SKM-1 treated with dmso at 0.1 percent for 144 hours (cell line): ENCODE results near the gene ABCA2.
"Not testable (repeated sequence)": the region's sequence is repeated elsewhere in the genome, so short reads cannot be mapped to it uniquely, and the experiment has no call there.

ENCODE experiments used
- DNase-seq: peaks from one replicate; lab custom pipeline; 2025; ENCODE audit not compliant: unreplicated experiment; lab: John Stamatoyannopoulos, UW

ABCA2 gene

DNA sequence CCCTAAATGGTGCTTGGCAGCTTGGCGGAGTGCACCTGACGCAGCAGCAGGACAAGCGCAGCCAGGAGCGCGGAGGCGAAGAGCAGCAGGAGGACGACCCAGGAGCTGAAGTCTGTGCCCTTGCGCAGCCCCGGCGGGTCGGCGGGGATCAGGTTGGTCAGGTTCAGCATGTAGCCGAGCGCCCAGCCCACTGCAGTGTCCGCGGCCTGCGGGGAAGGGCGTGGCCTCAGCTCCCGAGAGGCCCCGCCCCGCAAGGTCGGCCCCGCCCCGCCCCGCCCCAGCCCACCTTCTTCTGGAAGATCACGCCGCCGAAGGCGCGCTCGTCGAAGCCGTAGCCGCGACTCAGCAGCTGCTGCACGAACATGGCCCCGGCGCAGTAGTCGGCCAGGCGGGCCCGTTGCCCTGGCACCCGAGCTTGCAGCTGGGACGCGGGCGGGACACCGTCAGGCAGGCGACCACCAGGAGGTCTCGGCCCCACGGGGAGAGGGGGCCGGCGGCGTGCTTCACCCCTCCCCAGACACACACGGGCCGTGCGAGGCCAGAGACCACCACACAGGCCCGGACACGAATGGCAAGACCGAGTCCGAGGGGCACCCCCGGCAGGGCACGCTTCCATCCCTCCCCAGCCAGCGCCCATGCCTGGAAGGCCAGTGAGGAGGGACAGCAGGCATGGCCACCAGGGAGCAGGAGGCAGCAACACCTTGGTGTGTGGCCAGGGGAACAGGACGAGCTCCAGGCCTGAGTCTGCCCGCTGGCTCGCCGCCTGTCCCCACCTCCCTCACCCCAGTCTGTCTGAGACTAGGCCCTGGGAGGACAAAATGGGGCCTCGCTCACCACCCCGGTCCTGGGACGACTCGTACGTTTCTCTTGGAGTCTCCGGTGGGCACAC, 20.9 kb upstream of the ABCA2 start:
- no peak for DNase-seq

DNA sequence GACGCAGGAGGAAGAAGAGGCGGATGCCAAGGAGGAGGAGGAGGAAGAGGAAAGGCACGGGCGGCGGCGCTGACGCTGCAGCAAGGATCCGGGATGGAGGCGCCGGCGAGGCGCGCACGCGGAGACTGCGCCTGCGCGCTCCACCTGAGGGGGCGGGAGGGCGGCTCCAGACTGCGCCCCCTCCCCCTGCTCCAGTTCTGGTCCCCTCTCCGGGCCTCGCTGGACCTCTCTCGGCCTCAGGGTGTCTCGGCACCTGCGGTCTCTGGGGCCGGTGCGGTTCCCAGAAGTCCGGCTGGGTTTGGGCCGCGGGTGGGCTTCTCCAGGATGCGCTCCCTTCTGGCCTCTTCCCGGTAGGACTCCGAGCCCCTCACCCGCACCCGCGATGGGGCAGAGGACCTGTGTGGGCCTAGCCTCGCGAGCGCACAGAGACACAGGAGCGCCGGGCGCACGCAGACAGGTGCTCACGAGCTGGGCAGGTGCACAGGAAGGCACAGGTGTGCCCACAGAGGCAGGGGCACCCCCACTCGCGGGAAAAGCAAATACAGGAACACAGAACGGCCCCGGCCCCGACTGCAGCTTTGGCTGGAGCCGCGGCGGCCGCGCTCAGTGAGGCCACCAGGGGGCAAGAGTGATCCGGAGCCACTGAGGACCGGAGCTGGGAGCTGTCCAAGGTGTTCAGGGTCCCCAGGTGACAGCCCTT, 18.2 kb upstream of the ABCA2 start, which contains the start of gene NPDC1:
Gene NPDC1 (minus strand): TSS at position 90 of the 700 bp plus-strand sequence. CDS start 188 bp downstream, outside the sequence.
- DNase-seq = peak; percentile 59

DNA sequence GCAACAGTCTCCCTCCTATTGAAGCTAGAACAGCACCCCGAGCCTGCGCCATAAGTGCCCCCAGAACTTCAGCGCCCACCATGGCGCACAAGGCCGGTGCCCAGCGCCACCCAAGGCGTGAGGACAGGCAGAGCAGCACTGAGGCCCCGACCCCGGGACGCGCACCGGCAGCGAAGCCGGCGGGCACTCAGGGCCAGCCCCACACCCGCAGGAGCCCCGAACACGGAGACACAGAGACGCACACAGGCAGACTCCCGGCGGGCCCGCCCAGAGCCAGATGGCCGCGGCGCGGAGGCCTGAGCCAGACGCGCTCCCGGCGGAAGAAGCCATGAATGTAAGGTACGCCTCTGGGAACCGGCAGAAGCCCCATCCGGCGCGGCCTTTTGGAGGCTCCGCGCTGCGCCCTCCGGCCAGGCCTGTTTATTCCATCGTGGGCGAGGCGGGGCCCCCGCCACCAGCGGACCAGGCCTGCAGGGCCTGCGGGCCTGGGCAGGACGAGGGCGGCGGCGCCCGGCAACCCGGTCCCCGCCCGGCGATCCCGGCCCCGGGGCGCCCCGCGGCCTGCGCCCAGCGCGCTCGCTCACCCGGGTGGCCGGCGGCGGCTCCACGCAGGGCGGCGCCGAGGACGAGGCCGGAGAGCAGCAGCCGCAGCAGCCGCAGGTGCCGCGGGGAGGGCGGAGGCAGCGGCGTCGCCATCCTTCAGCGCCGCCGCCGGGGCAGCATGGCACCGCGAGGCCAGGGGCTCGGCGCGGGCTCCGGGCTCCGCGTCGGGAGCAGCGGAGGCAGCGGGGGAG, 17.5 kb upstream of the ABCA2 start:
- no peak for DNase-seq

DNA sequence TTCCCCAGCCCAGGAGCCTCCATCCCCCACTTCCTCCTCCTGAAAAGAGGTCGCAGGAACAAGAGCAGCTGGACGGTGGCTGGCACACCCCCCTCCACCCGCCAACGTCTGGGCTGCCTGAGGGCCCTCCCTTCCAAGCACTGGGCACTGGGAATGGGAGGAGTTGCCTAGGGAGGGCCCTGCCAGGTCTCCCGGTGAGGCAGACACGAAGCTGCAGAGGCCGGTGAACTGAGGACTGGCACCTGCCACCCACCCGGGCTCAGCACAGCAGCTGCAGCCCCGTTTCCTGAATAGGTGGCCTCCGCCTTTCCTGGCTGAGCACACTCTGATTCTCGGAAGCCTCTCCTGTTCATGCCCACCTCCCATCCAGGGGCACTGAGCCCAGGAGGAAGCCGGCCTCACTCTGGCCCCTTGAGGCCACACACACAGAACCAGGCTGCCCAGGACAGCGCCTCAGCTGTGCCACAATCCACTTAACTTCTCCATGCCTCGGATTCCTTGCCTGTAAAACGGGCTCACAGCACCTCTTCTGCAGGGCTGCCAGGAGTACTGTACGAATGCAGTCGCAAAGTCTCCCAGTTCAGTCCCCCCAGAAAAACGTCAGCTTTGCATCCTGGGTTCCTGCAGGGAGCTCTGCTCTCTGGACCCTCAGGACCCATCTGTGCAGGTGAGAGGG, 16.6 kb upstream of the ABCA2 start:
- no peak for DNase-seq

DNA sequence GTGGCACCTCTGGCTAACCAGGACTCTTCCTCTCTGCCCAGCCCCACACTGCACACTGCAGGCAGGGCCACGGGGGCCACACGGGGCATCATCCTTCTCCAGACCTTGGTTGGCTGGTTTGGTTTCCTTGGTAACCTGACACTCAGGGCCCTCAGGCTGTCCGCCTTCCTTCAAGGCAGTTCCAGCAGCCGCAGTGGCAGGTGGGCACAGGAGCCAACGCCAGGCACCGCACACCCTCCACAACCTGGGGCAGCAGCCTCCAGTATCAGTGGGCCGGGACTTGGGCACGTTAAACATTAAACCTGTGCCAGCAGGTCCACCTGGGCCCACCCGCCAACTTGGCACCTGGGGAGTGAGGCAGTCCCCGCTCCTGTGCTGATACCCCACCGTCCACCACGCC, 16.0 kb upstream of the ABCA2 start:
- DNase-seq = no peak

DNA sequence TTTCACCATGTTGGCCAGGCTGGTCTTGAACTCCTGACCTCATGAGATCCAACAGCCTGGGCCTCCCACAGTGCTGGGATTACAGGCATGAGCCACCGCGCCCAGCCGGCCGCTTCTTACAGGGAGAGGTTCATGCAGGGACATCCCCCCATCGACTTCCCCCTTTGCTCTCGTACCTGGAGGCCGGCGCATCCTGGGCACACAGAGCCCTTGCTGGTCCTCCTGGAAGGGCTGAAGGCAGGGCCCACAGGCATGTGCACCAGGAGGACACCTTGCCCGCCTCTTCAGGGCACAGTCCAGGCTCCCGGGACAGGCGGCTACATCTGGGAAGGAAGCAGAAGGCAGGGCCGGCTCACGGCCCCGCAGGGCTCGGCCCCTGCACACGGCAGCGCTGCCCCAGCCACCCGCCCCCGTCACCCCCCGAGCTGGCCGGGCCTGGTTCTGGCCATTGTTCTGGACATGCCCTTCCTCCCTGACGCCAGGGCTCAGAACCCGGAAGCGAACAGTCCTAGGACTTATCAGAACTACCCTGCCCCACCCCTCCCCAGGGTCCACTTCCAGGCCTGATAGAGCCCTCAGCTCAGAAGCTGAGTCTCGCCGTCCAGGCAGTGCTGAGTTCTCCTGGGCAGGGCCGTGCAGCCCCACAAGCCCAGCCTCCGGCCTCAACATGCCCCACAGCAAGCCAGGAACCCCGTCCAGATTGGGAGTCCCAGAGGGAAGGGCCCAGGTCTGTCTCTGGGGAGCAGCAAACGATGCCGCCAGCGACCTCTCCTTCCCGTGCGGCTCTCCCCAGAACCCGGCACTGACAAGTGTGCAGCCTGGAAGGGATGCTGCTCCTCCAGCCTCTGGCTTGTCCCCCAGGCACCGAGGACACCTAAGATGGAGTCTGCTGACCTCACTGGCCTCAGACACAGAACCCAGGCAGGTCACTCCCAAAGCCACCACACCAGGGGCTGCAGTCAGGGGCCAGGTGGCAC, 15.0 kb upstream of the ABCA2 start:
- DNase-seq = no peak

DNA sequence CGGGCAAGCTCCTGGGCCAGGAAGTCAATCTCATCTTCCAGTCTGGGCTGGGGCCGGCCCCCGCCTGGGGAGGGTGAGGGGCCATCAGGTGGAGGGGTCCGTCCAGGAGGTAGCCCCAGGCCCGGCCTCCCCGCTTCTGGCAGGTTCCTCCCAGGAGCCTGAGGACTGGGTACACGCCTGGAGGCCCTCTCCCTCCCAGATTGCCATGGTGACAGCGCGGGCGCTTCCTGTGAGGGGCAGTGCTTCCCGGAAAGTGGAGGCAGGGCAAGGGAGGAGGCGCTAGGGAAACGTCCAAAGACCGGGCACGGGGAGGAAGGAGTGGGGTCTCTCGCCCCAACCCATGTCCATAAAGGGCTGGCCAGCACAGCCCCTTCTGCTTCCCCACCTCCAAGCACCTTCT, 13.1 kb upstream of the ABCA2 start:
- DNase-seq = no peak

DNA sequence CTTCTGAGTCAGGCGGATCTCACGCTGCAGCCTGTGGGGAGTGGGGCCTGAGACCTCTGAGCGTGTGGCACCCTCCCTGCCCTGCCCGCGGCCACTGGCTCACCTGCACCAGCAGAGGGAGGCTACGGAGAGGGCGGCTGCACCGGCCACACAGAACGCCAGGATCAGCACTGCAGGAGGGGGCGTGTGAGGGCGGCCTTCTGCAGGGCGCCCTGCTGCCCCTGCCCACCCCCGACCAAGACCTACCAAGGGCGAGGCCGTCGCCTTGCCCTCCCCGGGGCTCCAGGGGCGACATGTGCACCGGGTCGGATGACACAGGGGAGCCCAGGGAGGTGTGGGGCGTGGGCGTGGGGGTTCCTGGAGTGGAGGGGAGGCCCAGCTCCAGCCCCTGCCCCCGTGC, 12.5 kb upstream of the ABCA2 start:
- DNase-seq = no peak

DNA sequence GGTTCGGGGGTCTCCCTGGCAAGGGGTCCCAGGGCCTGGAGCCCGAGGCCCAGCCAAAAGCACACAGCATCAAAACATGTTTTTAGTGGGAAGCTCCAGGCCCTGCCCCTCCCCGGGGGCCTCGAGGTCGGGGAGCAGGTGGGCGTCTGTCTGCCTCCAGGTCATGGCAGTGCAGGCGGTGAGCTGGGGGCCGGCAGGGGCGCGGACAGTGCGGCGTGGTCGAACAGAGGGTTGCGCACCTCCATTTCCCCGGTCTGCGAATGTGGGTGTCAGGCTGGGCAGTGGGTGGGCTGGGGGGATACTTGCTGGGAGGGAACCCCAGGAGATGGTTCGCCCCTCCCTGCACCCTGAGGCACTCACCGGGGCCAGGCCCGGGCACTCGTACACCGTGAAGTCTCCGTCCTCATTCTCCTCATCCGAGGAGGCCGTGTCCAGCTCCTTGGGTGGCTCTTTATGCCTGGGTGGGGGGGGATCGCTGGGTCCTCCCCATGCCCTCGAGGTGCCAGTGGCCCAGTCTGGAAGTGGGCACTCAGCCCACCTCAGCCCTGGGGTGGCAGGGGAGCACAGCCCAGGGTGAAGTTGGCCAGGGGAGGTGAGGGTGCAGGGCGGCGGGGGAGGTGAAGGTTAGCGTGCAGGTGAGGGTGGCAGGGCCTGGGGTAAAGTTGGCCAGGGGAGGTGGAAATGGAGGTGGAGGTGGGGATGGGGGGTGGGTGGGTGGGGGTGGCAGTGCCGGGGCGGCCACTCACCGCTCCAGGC, 11.8 kb upstream of the ABCA2 start:
- DNase-seq = no peak

DNA sequence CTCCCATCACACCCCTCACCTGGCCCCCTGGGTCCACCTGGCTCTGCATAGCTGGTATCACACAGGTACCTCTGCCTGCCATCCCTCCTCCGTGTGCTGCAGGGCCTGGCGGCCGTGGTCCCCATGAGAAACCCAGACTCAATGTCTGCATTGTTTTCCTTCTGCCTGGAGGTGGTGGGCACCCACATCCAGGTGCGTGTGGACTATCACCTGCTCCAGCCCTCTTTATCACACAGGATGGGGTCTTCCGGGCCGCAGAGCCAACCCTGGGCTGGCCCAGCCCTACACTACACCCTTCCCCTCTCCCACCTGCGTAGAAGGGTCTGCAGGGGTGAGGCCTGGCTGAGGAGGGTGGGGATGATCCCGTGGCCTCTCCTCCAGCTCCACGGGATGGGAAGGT, 10.9 kb upstream of the ABCA2 start:
- DNase-seq = no peak

DNA sequence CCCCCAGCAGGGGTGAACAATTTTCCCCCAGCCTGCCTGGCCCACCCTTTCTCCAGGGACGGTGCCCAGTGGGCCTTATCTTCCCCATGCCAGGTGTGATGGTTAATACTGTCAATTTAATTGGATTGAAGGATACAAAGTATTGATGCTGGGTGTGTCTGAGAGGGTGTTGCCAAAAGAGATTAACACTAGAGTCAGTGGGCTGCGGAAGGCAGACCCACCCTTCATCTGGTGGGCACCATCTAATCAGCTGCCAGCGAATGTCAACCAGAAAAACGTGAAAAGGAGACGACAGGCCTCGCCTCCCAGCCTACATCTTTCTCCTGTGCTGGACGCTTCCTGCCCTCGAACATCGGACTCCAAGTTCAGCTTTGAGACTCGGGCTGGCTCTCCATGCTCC, 9.4 kb upstream of the ABCA2 start:
- no peak for DNase-seq

DNA sequence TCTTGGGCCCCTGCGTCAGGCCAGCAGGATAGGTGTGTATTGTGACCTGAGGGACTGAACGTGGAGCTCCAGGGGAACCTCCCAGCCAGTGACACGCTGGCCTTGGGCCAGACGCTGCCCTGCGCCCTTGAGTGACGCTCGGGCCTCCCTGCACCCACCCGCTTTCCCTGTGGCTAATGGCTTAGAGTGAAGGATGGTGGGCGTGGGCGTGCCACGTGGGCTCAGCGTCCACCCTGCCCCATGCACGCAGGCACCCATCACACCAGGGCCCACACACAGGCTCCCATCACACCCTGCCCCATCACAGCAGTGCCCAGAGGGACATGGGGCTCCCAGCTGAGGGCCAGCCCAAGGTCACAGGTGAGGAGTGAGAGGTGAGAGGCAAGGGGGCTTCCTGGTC, 9.0 kb upstream of the ABCA2 start:
- no peak for DNase-seq

DNA sequence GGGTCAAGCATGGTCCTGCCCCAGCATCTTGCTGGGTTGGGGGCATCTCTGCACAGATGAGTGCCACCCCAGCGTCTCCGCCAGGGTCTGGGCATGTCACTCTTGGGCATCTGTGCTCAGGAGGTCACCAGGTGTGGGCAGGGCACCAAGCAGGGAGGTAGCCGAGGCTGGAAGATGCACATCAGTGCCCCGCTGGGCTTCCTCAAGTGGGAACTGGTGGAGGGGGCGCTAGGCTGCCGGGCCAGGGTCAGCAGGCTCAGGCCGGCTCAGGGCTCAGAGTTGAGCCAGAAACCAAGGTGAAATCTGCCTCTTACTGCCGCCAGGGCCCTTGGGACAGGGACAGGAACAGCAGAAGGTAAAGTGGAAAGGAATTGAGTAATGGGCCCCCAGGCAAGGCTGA, 7.9 kb upstream of the ABCA2 start:
- no peak for DNase-seq

DNA sequence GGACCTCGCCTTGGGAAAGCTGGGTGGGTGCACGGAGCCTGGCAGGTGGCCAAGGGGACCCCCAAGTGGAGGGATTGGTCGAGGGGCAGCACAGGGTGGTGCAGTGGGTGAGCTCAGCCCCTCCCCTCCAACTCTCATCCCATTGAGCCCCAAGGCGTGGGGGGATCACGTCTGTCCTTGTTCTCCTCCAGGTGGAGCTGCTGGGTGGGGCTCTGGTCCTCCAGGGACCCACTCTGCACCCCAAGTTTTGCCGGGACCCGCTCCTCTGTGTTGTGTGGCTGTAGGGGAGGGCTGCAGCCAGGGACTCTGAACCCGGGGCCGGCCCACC, 7.4 kb upstream of the ABCA2 start:
- no peak for DNase-seq

DNA sequence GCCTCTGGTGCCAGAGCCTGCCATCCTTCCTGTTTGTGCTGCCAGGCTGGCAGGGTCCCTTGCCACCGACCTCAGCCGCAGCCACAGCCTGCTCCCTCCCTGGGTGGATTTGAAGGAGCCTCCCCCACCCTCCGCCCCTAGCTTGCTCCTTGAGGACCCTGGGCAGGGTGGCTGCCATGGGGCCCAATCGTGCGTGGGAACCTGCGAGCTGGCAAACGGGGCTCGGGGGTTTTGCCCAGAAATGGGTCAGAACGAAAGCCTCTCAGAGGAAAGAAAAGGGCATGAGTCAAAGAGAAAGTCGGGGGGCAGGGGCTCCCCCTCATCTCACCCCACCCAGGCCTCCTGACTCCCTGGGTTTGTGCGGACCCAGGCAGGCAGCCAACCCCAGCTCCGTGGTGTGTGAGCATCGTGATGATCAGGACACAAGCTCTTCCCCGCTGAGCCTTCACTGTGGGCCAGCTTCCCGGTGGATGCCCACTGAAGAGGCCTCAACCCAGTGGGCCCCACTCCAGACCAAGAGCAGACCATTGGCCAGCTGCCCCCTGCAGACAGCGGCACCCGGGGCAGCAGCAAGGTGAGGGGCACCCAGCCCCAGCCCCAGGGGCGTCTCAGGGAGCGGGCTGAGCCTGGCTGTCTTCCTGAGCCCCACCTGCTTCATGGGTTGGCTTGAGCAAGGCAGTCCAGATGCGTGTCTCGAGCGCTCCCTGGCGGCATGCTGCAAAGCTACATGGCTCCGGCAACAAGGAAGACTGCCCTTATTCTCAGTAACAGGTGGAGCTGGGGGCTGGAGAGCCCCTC, 6.9 kb upstream of the ABCA2 start:
- DNase-seq = peak; percentile 75

DNA sequence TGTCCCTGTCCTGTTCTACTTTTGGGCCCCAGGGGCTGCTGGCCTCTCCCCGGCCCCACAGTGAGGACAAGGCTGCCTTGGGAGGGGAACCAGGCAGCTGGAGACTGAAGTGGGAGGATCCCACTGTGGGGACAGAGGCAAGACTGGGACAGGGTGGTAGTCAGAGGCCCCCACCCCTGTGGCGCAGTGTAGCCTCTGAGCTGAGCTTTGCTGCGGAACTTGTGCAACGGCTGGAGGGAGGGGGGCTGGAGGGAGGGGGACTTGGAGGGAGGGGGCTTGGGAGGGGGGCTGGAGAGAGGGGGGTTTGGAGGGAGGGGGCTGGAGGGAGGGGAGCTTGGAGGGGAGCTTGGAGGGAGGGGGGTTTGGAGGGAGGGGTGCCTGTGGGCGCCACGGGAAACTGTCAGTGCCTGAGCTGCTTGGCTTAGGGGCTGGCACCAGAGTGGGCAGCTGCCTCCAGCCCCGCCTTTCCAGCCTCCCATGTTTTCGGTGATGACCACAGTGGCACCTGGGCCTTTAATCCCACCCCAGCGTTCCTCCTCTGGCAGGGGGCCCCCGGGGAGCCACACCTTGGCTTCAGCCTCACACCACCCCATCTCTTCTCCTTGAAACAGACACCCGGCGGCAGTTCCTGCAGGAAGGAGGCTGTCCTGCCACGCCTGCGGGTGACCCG, 6.1 kb upstream of the ABCA2 start:
- peak; percentile 64 for DNase-seq

DNA sequence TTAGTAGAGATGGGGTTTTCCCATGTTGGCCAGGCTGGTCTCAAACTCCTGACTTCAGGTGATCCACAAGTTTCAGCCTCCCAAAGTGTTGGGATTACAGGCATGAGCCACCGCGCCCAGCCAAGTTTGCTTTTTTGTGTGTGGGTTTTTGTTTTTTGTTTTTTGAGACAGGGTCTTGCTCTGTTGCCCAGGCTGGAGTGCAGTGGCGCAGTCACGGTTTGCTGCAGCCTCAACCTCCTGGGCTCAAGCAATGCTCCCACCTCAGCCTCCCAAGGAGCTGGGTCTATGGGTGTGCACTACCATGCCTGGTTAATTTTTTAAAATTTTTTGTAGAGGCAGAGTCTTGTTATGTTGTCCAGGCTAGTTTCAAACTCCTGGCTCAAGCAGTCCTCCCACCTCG, 5.4 kb upstream of the ABCA2 start:
- not testable (repeated sequence) for DNase-seq

DNA sequence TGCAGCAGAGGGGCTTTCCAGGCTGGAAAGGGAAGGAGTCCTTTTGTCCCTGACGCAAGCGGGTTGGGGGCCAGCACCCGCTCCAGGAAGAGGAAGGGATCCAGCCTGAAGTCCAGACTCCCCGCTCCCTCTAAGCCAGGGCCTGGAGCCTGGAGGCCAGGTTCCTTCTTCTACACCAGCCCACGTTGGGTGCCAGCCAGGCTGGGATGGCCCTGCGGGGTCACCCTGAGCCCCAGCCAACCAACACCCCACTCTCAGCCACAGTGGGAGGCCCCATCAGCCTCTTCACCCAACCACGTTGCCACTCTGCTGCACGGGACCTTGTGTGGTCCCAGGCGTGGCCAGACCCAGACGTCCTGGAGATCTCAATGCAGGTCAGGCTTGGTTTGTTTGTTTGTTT, 4.8 kb upstream of the ABCA2 start:
- peak; percentile 75 for DNase-seq
